GM18498 (cell line): ENCODE measurements around the gene SMPD1.

Source experiments
- ATAC-seq: cut with Tn5 transposase; IDR thresholded peaks from one replicate; pipeline ENCODE4 v1.9.1; 2021; ENCODE audit warnings: mild to moderate bottlenecking, moderate library complexity; ENCODE audit not compliant: unreplicated experiment

SMPD1 gene

DNA sequence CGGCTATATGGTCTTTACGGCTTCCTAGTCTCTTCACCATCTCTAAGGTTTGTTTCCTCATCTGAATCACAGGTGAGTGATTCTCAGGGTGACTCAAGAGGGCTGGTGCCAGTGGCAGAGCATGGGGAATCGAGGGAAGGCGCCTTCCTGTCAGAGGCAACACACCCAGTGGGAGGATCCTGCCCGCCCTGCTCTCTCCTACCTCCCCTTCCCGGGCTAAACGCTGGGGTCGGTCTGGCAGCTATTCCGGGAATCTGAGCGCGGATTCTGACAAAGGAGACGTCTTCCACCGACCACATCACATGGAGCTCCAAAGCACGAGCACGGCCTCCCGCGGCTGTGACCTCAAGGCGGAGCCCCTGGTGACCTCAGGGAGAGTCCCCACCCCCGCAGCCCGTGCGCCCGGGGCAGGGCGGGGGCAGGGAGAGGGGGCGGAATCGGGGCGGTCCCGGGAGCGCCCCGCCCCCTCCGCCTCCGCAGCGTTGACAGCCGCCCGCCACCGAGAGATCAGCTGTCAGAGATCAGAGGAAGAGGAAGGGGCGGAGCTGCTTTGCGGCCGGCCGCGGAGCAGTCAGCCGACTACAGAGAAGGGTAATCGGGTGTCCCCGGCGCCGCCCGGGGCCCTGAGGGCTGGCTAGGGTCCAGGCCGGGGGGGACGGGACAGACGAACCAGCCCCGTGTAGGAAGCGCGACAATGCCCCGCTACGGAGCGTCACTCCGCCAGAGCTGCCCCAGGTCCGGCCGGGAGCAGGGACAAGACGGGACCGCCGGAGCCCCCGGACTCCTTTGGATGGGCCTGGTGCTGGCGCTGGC, at the start of gene SMPD1:
Gene SMPD1 (plus strand): TSS at position 570 of the 813 bp plus-strand sequence. CDS start 125 bp downstream, at position 695.
- ATAC-seq, result peak; percentile 97

DNA sequence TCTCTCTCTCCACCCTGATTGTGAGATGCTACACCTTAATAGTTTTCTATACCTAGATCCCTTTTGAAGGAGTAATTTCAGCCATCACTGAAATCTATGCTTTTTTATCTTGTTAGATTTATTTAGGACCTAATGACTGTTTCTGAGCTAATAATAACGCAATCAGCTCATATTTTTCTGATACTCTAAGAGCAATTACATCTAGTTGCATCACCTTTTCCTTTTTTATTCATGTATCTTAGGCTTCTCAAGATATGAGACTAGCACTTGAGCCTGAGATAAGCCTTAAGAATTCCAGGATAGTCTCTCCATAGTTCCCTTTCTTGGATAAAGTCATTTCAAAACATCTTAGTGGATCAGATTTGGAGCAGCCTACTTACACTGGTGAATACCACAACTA, 44.9 kb upstream of the SMPD1 start:
- ATAC-seq, result no peak

DNA sequence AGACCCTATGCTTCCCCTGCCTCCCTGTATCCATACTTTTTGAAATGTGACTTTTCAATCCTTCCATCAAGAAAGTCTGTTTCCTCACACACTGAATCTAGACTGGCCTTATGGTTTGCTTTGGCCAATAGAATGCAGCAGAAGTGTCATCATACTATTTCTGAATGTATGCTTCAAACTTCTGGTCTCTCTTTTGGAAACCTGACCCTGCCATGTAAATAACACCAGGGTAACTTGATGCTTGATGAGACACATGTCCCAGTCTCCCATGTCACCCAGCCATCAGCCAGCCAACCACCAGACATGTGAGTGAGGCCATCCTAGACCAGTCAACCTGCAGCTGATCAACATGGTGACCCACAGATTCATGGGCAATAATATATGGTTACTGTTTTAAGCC, 40.2 kb upstream of the SMPD1 start:
- ATAC-seq, result no peak

- no peak for ATAC-seq
Observed at GRCh38 chr11:6350486-6350885, 39.8 kb upstream of the SMPD1 start.

- no peak for ATAC-seq
Observed at GRCh38 chr11:6351782-6352382, 38.4 kb upstream of the SMPD1 start.

DNA sequence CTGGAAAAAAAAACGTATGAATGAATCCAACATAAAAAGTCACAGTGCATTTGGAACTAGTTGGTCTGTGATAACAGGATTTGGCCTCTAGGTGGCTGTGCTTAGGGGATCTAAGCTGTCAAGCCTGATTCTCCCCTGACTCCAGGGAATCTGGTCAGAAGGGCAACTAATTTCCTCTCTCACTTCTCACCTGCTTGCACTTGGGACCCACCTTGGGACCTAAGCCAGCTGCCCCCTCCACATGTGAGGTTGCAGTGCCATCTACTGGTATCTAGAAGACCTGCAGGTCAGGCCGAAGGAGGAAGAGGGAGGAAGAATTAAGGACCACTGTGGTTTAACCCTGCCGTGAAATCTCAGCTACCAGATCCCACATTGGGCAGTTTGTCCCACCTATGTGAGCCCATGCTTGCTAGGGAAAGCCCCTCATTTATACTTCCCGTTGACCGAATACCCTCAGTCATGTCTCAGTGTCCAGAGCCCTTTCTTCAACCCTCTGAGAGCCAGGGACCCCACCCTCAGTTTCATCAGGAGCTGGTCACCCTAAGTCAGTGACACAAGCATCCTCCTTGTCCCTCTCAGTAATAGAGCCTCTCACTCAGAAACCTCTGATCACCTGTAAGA, 36.8 kb upstream of the SMPD1 start:
- peak; percentile 89 for ATAC-seq

DNA sequence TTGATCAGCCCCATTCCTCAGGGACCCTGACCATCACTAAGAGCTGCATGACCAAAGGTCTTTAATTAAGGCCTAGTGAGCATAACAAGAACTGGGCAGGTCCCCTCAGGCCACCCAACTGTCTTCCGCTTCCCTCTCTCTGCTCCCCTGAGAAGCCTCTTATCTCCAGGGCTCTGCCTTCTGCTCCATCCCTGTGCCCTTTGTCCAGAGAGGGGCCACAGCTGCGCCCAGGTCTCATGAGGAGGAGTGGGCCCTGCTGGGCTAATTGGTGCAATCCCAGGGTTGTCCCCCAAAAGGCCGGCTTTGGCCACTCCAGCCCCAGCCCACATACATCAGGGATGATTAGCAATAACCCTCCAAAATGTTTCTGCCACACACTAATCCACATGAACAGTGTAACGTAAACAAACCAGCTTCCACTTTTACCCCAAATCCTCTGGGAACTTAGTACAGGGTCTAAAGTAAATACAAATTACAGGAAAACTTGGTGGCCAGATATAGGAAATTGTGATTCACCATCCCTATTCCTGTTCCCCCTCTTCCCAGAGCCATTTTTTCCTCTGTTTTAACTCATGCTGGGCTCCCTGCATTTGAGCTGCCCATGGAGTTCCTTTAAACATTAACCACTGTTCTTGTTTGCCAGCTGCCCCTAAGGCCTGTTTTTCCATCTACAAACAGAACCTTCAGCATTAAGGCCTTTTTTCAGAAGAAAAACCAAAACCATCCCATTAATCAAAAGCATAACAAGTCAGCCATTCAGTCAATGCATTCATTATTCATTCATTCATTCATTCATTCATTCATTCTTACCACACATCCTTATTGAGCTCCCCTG, 35.4 kb upstream of the SMPD1 start:
- ATAC-seq, result no peak

GRCh38 chr11:6356503-6357055, 33.7 kb upstream of the SMPD1 start:
- ATAC-seq, result no peak

GRCh38 chr11:6357222-6357621, 33.1 kb upstream of the SMPD1 start:
- ATAC-seq, result no peak

DNA sequence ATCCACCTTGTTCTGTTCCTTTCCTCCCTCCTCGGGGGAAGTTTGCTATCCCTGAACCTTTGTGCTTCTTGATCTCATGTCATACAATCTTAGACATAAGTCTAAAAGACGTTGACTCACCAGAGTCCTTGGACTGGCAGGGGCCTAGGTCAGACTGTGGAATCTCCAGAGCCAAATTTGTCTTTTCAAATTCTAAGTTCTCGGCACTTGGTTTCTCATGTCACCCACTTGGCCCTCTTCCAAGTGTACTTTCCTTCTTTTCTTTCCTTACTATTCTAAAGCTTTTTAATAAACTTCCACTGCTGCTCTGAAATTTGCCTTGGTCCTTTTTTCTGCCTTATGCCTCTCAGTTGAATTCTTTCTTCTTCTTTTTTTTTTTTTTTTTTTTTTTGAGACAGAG, 30.1 kb upstream of the SMPD1 start:
- ATAC-seq, result no peak

DNA sequence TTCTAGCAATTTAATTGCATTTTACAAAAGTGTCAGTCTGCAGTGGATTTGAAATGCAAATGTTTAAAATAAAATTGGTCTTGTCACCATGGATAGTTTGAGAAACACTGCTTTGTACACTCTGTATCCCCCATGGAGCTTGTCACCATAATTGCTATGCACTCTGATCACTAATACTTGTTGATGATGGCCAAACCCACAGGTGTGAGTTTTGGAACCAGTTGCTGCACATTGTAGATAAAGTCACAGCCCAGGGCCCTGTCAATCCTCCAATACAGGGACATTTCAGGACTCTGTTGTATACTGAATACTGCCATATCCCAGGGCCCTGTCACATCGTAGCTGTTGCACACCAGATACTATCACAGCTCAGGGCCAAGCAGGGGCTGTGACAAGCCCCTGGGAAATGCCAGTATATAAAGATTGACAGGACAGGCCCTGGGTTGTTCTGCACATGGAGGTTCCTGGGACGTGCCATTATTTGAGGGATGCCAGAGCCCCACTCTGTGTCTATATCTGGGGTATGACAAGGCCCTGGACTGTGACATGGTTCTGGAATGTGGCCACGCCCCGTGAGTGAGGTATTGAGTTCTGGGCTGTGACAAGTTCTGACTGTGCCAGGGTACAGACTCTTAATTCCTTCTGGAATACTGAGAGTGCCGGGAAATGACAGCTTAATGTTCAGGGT, 27.9 kb upstream of the SMPD1 start:
- ATAC-seq, result no peak

DNA sequence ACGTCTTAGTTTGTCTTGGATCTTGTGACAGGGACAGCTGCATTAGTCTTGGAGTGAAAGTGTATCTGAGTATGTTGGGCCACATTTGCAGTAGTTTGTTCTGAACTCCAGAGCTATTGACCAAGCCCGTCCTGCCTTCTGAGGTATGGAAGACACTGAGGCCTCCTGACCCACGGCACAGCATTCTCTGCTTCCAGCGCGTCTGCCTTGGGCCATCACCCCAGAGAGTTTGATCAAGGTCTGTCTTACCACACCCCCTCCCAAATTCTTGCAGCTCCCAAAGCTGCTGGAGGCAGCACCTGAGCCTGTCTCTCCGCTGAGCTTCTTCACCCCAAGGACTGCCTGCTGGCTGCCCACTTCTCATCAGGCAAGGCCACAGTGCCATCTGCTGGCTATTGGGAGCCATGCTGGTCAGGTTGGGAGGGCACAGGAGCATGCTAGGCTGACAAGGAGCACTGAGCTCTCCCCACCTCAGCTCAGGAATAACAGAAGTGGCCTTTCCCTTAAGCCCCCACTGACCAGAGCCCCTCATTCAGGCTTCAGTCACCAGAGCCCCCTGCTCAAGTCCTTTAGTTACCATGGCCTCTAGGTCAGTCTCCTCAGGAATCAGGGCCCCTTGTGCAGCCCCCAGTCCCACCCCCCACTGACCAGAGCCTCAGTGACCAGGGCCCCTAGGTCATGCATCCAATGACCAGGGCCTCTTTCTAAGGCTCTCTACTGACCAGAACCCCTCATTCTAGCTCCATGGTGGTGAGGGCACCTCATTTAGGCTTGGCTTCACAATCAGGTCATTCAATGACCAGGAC, 27.2 kb upstream of the SMPD1 start:
- ATAC-seq, result peak; percentile 97

GRCh38 chr11:6365659-6366058, 24.6 kb upstream of the SMPD1 start:
- no peak for ATAC-seq

GRCh38 chr11:6371825-6372224, 18.4 kb upstream of the SMPD1 start:
- no peak for ATAC-seq

- no peak for ATAC-seq
Observed at GRCh38 chr11:6377902-6378639, 12.2 kb upstream of the SMPD1 start.

- no peak for ATAC-seq
Observed at GRCh38 chr11:6378640-6378989, 11.7 kb upstream of the SMPD1 start.

DNA sequence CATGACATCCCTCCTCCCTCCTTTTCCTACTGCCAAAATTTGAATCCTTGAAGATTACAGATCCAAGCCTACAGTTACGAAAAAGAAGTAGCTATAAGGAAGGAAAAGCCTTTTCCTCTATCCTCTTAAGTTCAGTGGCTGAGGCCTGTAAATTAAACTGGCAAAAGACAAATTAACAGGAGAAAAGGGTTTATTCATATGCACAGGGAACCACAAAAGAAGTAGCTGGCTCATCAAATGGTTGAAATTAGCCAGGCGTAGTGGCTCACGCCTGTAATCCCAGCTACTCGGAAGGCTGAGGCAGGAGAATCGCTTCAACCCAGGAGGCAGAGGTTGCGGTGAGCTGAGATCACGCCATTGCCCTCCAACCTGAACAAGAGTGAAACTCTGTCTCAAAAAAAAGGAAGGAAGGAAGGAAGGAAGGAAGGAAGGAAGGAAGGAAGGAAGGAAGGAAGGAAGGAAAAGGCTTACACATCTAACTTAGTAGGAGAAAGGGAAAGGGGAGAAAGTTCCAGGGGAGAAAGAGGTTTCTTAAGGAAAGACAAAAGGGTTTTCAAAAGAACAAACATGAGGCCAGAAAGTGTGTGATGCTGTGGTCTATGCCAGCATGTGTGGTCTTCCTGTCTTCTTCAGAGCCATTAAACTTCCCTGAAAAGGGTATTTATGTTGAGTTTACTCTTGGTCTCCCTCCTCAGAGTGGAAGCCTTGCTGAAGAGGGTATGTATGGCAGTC, 5.1 kb upstream of the SMPD1 start:
- no peak for ATAC-seq
